ENCODE data around the gene KRT26.

KRT26 gene

GRCh38 chr17:40796846-40797245 is 24.8 kb upstream of the KRT26 start:
- Histone ChIP-seq H3K4me3 (replicated peaks; ENCODE audit: insufficient read depth, low read length) (no peak overlapping the region), H3K27ac (replicated peaks) (no peak overlapping the region), H3K27me3 (ENCODE audit: insufficient read depth, poor library complexity, severe bottlenecking) (no peaks in the 10 kb centered on the region)
- TF ChIP-seq CTCF (IDR thresholded peaks at IDR 0.05; ENCODE audit: insufficient read depth, low read length): no peak
- DNase-seq (ENCODE audit: low read depth in 1 of 2, low spot score in 1 of 2): no peak

GRCh38 chr17:40795019-40795667 is 23.1 kb upstream of the KRT26 start:
- no peak overlapping the region for H3K4me3 ChIP-seq (replicated peaks; ENCODE audit: insufficient read depth, low read length)
- H3K27me3 ChIP-seq (ENCODE audit: insufficient read depth, poor library complexity, severe bottlenecking): no peaks in the 10 kb centered on the region
- no peak for DNase-seq (ENCODE audit: low read depth in 1 of 2, low spot score in 1 of 2)
- TF ChIP-seq CTCF (IDR thresholded peaks at IDR 0.05; ENCODE audit: insufficient read depth, low read length) (no peak), REST (IDR thresholded peaks at IDR 0.05; ENCODE audit: insufficient replicate concordance, low read depth) (no peak), SPI1 (IDR thresholded peaks at IDR 0.05; ENCODE audit: borderline replicate concordance, low read depth) (no peak), GABPA (IDR thresholded peaks at IDR 0.05; ENCODE audit: low read depth) (no peak), POLR2AphosphoS5 (IDR thresholded peaks at IDR 0.05; ENCODE audit: low read depth) (no peak)
- no peak overlapping the region for H3K27ac ChIP-seq (replicated peaks)

GRCh38 chr17:40794466-40794865 is 22.5 kb upstream of the KRT26 start:
- H3K27me3 ChIP-seq (ENCODE audit: insufficient read depth, poor library complexity, severe bottlenecking): no peaks in the 10 kb centered on the region
- TF ChIP-seq SPI1 (IDR thresholded peaks at IDR 0.05; ENCODE audit: borderline replicate concordance, low read depth) (no peak), REST (IDR thresholded peaks at IDR 0.05; ENCODE audit: insufficient replicate concordance, low read depth) (no peak), GABPA (IDR thresholded peaks at IDR 0.05; ENCODE audit: low read depth) (no peak), CTCF (IDR thresholded peaks at IDR 0.05; ENCODE audit: insufficient read depth, low read length) (no peak), POLR2AphosphoS5 (IDR thresholded peaks at IDR 0.05; ENCODE audit: low read depth) (no peak)
- H3K4me3 ChIP-seq (replicated peaks; ENCODE audit: insufficient read depth, low read length): no peak overlapping the region
- H3K27ac ChIP-seq (replicated peaks): no peak overlapping the region
- DNase-seq (ENCODE audit: low read depth in 1 of 2, low spot score in 1 of 2): no peak

- Histone ChIP-seq H3K27ac (replicated peaks) (no peak overlapping the region), H3K4me3 (replicated peaks; ENCODE audit: insufficient read depth, low read length) (no peak overlapping the region), H3K27me3 (ENCODE audit: insufficient read depth, poor library complexity, severe bottlenecking) (no peaks in the 10 kb centered on the region)
- DNase-seq (ENCODE audit: low read depth in 1 of 2, low spot score in 1 of 2): no peak
- TF ChIP-seq POLR2AphosphoS5 (IDR thresholded peaks at IDR 0.05; ENCODE audit: low read depth) (no peak), CTCF (IDR thresholded peaks at IDR 0.05; ENCODE audit: insufficient read depth, low read length) (no peak), SPI1 (IDR thresholded peaks at IDR 0.05; ENCODE audit: borderline replicate concordance, low read depth) (no peak), REST (IDR thresholded peaks at IDR 0.05; ENCODE audit: insufficient replicate concordance, low read depth) (no peak), GABPA (IDR thresholded peaks at IDR 0.05; ENCODE audit: low read depth) (no peak)
Observed at GRCh38 chr17:40793832-40794231, 21.8 kb upstream of the KRT26 start.

Data from HL-60 (cell line).